Hepatocyte (in vitro differentiated cells): ENCODE measurements around the gene TRIM7. TPM values are rescaled to one million over a fixed set of nuclear protein-coding genes. Genes with fewer than 3 reads are reported as not detected.

ENCODE experiments used
- DNase-seq: peaks from one replicate; pipeline ENCODE4 v3.0.0-alpha.2; 2016; ENCODE audit warnings: low spot score
- H2AFZ ChIP-seq: fragments of 200-600 bp; sonication (generic); 2 replicates; pipeline ENCODE4 v1.6.0; 2016; ENCODE audit warnings: antibody characterized with exemption, mild to moderate bottlenecking
- H3K27ac ChIP-seq: fragments of 200-600 bp; sonication (generic); 2 replicates; pipeline ENCODE4 v1.5.1; 2016; ENCODE audit warnings: mild to moderate bottlenecking
- H3K27me3 ChIP-seq: fragments of 200-600 bp; sonication (generic); 2 replicates; pipeline ENCODE4 v1.6.1; 2016
- H3K36me3 ChIP-seq: fragments of 200-600 bp; sonication (generic); replicated peaks from 2 replicates; pipeline ENCODE4 v1.5.1; 2016; ENCODE audit warnings: low read depth; ENCODE audit not compliant: insufficient read depth
- H3K4me1 ChIP-seq: fragments of 200-600 bp; sonication (generic); 2 replicates; pipeline ENCODE4 v1.5.1; 2016; ENCODE audit warnings: mild to moderate bottlenecking, moderate library complexity; ENCODE audit not compliant: insufficient read depth
- H3K4me2 ChIP-seq: fragments of 200-600 bp; sonication (generic); 2 replicates; pipeline ENCODE4 v1.6.0; 2016
- H3K4me3 ChIP-seq: fragments of 200-600 bp; sonication (generic); 2 replicates; pipeline ENCODE4 v1.5.1; 2016; ENCODE audit warnings: mild to moderate bottlenecking
- H3K79me2 ChIP-seq: fragments of 200-600 bp; sonication (generic); 2 replicates; pipeline ENCODE4 v1.6.0; 2017; ENCODE audit warnings: mild to moderate bottlenecking
- H3K9me2 ChIP-seq: fragments of 200-600 bp; sonication (generic); replicated peaks from 2 replicates; pipeline ENCODE4 v1.6.0; 2017; ENCODE audit warnings: mild to moderate bottlenecking; ENCODE audit not compliant: insufficient read depth
- H3K9me3 ChIP-seq: fragments of 200-600 bp; sonication (generic); 2 replicates; pipeline ENCODE4 v1.5.1; 2016; ENCODE audit warnings: low read depth, mild to moderate bottlenecking
- H4K20me1 ChIP-seq: fragments of 200-600 bp; sonication (generic); 2 replicates; pipeline ENCODE4 v1.6.0; 2016; ENCODE audit warnings: mild to moderate bottlenecking; ENCODE audit not compliant: insufficient read depth, poor library complexity, severe bottlenecking
- EZH2 ChIP-seq: fragments of 200-600 bp; sonication (generic); IDR thresholded peaks from 2 replicates; pipeline ENCODE4 v1.6.1; 2016; ENCODE audit warnings: antibody characterized with exemption, mild to moderate bottlenecking, borderline replicate concordance
- EZH2phosphoT487 ChIP-seq: fragments of 200-600 bp; sonication (generic); IDR thresholded peaks from one replicate; pipeline ENCODE4 v1.6.1; 2018; ENCODE audit warnings: antibody characterized with exemption, mild to moderate bottlenecking, low read depth, moderate library complexity; ENCODE audit not compliant: unreplicated experiment, severe bottlenecking
- WGBS: methylation state at CpG from one replicate; pipeline ENCODE4 v1.1.6; 2016; ENCODE audit warnings: low lambda C conversion rate; ENCODE audit errors: missing lambda C conversion rate; 5-methylcytosine and 5-hydroxymethylcytosine counted together
- polyA plus RNA-seq: library from polyadenylated mRNA; unstranded; fragments of >200 nt; fragmentation: Nextera tagmentation; extraction: Ambion mirVana; gene quantifications from 2 replicates; pipeline ENCODE4 v1.2.1, GENCODE V29; 2016
- total RNA-seq: library from RNA; depleted of rRNA; stranded (reverse); fragments of >200 nt; gene quantifications from 2 replicates; pipeline ENCODE4 v1.2.3, GENCODE V29; 2014
- TF ChIP-seq, protein P1 (sequence below): fragments of 200-600 bp; sonication (generic); IDR thresholded peaks from 2 replicates; pipeline ENCODE4 v1.5.1; 2016; ENCODE audit warnings: antibody characterized with exemption, mild to moderate bottlenecking; ENCODE audit not compliant: poor library complexity

TRIM7 gene
- total and polyA plus RNA-seq, 2 experiments from 2014 or later, result 0.35 TPM; not detected in 1

- Histone ChIP-seq H3K36me3 (no peaks in the 10 kb centered on the region), H3K4me2 (peak overlapping the region; percentile 85), H3K4me1 (peaks cover 12% of the 10 kb centered on the region), H3K27me3 (peaks cover 47% of the 10 kb centered on the region), H3K9me2 (no peaks in the 10 kb centered on the region), H4K20me1 (no peaks in the 10 kb centered on the region), H2AFZ (no peak overlapping the region), H3K9me3 (no peaks in the 10 kb centered on the region), H3K79me2 (no peaks in the 10 kb centered on the region), H3K4me3 (no peak overlapping the region), H3K27ac (no peak overlapping the region)
- TF ChIP-seq EZH2phosphoT487 (no peak), EZH2 (no peak)
- TF ChIP-seq, protein P1, sequence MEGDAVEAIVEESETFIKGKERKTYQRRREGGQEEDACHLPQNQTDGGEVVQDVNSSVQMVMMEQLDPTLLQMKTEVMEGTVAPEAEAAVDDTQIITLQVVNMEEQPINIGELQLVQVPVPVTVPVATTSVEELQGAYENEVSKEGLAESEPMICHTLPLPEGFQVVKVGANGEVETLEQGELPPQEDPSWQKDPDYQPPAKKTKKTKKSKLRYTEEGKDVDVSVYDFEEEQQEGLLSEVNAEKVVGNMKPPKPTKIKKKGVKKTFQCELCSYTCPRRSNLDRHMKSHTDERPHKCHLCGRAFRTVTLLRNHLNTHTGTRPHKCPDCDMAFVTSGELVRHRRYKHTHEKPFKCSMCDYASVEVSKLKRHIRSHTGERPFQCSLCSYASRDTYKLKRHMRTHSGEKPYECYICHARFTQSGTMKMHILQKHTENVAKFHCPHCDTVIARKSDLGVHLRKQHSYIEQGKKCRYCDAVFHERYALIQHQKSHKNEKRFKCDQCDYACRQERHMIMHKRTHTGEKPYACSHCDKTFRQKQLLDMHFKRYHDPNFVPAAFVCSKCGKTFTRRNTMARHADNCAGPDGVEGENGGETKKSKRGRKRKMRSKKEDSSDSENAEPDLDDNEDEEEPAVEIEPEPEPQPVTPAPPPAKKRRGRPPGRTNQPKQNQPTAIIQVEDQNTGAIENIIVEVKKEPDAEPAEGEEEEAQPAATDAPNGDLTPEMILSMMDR, result peak; percentile 44
- peak; percentile 43 for DNase-seq
- WGBS, result 16% methylated on average over 11 of the region's 11 CpGs
Measured at GRCh38 chr5:181167814-181168488, 37.0 kb downstream of the TRIM7 start.

DNA sequence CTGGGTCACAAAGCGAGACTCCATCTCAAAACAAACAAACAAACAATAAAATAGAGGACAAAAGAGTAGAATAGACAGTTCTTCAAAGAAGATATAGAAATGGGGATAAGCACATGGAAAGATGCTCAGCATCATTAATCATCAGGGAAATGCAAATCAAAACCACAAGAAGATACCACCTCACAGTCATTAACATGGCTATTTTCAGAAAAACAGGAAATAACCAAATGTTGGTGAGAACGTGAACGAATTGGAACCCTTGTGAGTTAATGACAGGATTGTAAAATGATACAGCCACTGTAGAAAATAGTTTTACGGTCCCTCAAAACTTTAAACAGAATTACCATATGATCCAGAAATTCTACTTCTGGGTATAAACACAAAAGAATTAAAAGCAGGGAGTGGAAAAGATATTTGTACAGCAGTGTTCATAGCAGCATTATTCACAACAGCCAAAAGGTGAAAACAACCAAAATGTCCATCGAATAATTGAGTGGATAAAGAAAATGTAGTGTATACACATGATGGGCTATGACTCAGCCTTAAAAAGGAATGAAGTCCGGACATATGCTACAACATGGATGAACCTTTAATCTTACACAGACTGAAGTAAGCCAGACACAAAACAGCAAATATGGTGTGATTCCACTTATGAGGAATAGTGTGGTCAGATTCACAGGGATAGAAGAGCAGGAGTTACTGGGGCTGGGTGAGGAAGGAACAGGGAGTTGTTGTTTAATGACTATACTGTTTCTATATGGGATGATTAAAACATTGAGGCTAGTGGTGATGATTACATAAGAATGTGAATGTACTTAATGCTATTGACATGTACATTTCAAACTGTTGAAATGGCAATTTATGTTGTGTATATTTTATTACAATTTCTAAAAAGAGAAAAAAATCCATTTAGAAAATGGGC is 37.9 kb downstream of the TRIM7 start:
- TF ChIP-seq EZH2phosphoT487 (no peak), EZH2 (no peak)
- TF ChIP-seq, protein P1, result no peak
- Histone ChIP-seq H3K4me3 (no peak overlapping the region), H3K27me3 (peaks cover 38% of the 10 kb centered on the region), H4K20me1 (no peaks in the 10 kb centered on the region), H3K4me1 (peaks cover 11% of the 10 kb centered on the region), H3K9me3 (no peaks in the 10 kb centered on the region), H3K36me3 (no peaks in the 10 kb centered on the region), H3K4me2 (no peak overlapping the region), H3K27ac (no peak overlapping the region), H2AFZ (no peak overlapping the region), H3K79me2 (no peaks in the 10 kb centered on the region), H3K9me2 (no peaks in the 10 kb centered on the region)
- WGBS, result 79% methylated on average over 6 of the region's 6 CpGs
- DNase-seq, result no peak

GRCh38 chr5:181164076-181164952 is 40.7 kb downstream of the TRIM7 start:
- H4K20me1 ChIP-seq, result no peaks in the 10 kb centered on the region
- H3K4me2 ChIP-seq, result no peak overlapping the region
- H3K79me2 ChIP-seq, result no peaks in the 10 kb centered on the region
- no peaks in the 10 kb centered on the region for H3K9me3 ChIP-seq
- H3K9me2 ChIP-seq, result no peaks in the 10 kb centered on the region
- H2AFZ ChIP-seq, result no peak overlapping the region
- peaks cover 3% of the 10 kb centered on the region for H3K4me1 ChIP-seq
- no peak overlapping the region for H3K4me3 ChIP-seq
- no peak for DNase-seq
- no peaks in the 10 kb centered on the region for H3K36me3 ChIP-seq
- H3K27ac ChIP-seq, result no peak overlapping the region
- 32% methylated on average over 51 of the region's 52 CpGs for WGBS
- no peak for TF ChIP-seq EZH2
- TF ChIP-seq, protein P1, result no peak
- no peak for TF ChIP-seq EZH2phosphoT487
- H3K27me3 ChIP-seq, result peaks cover 35% of the 10 kb centered on the region
